AG04450 (cell line): ENCODE results near the gene PPM1H. TPM values are rescaled to one million over a fixed set of nuclear protein-coding genes. Genes with fewer than 3 reads are reported as not detected.

ENCODE experiments used
- CTCF ChIA-PET: fragments of 300-600, 350-600 bp; formaldehyde crosslinking; extraction: SDS; loops from one replicate; lab custom pipeline; 2022; ENCODE audit warnings: antibody characterized with exemption, inconsistent platforms; lab: Charles Lee
- POLR2A ChIA-PET: fragments of 350-600 bp; formaldehyde crosslinking; extraction: SDS; loops from one replicate; lab custom pipeline; 2021; ENCODE audit warnings: antibody characterized with exemption, inconsistent platforms; lab: Yijun Ruan, JAX
- DNase-seq: peaks from one replicate; pipeline ENCODE4 v3.0.0-alpha.2; 2011; ENCODE audit warnings: low read depth, low spot score
- H3K27ac ChIP-seq: one replicate; pipeline ENCODE4 v1.5.1; 2012; ENCODE audit warnings: low read depth, low read length, control low read depth
- H3K27me3 ChIP-seq: one replicate; pipeline ENCODE4 v1.6.0; 2012; ENCODE audit warnings: low read length; ENCODE audit not compliant: control insufficient read depth, insufficient read depth
- H3K4me3 ChIP-seq: 2 replicates; pipeline ENCODE4 v1.5.1; 2011; ENCODE audit warnings: mild to moderate bottlenecking, low read depth, low read length, control low read depth
- H3K9me3 ChIP-seq: 2 replicates; pipeline ENCODE4 v1.5.1; 2012; ENCODE audit warnings: low read length; ENCODE audit not compliant: control insufficient read depth, insufficient read depth
- polyA plus RNA-seq: library from polyadenylated mRNA; depleted of rRNA; stranded (reverse); fragments of >200 nt; gene quantifications from 2 replicates; pipeline ENCODE4 v1.2.3, GENCODE V29; 2011
- TF ChIP-seq, protein P1 (sequence below): IDR thresholded peaks from 2 replicates; pipeline ENCODE4 v1.5.1; 2011; ENCODE audit warnings: low read depth, low read length, control low read depth, inconsistent platforms

PPM1H gene
- polyA plus RNA-seq, 1 experiment = 0.12 TPM

- ChIA-PET POLR2A (no interaction called here), CTCF (no interaction called here)
- TF ChIP-seq, protein P1, sequence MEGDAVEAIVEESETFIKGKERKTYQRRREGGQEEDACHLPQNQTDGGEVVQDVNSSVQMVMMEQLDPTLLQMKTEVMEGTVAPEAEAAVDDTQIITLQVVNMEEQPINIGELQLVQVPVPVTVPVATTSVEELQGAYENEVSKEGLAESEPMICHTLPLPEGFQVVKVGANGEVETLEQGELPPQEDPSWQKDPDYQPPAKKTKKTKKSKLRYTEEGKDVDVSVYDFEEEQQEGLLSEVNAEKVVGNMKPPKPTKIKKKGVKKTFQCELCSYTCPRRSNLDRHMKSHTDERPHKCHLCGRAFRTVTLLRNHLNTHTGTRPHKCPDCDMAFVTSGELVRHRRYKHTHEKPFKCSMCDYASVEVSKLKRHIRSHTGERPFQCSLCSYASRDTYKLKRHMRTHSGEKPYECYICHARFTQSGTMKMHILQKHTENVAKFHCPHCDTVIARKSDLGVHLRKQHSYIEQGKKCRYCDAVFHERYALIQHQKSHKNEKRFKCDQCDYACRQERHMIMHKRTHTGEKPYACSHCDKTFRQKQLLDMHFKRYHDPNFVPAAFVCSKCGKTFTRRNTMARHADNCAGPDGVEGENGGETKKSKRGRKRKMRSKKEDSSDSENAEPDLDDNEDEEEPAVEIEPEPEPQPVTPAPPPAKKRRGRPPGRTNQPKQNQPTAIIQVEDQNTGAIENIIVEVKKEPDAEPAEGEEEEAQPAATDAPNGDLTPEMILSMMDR = no peak
- Histone ChIP-seq H3K27me3 (no peaks in the 10 kb centered on the region), H3K9me3 (no peaks in the 10 kb centered on the region), H3K4me3 (no peak overlapping the region), H3K27ac (no peak overlapping the region)
- DNase-seq = no peak
Observed at GRCh38 chr12:62712681-62713573, 222.0 kb downstream of the PPM1H start.

- Histone ChIP-seq H3K9me3 (no peaks in the 10 kb centered on the region), H3K27ac (no peak overlapping the region), H3K27me3 (no peaks in the 10 kb centered on the region), H3K4me3 (no peak overlapping the region)
- DNase-seq = no peak
- CTCF ChIA-PET = no interaction called here
- TF ChIP-seq, protein P1 = no peak
- POLR2A ChIA-PET = no interaction called here
Observed at GRCh38 chr12:62711631-62712241, 223.2 kb downstream of the PPM1H start.

- CTCF ChIA-PET = no interaction called here
- H3K4me3 ChIP-seq = no peak overlapping the region
Observed at GRCh38 chr12:62709311-62709710, 225.6 kb downstream of the PPM1H start.

GRCh38 chr12:62707939-62708338, 227.0 kb downstream of the PPM1H start:
- H3K4me3 ChIP-seq = no peak overlapping the region
- H3K27ac ChIP-seq = no peak overlapping the region
- H3K9me3 ChIP-seq = no peaks in the 10 kb centered on the region
- no peaks in the 10 kb centered on the region for H3K27me3 ChIP-seq
- TF ChIP-seq, protein P1 = no peak
- ChIA-PET POLR2A (no interaction called here), CTCF (no interaction called here)
- no peak for DNase-seq

More at GRCh38 chr12:62709311-62709710, 225.6 kb downstream of the PPM1H start:
- Histone ChIP-seq H3K27me3 (no peaks in the 10 kb centered on the region), H3K27ac (no peak overlapping the region), H3K9me3 (no peaks in the 10 kb centered on the region)
- TF ChIP-seq, protein P1 = no peak
- DNase-seq = no peak
- POLR2A ChIA-PET = no interaction called here

- no peaks in the 10 kb centered on the region for H3K9me3 ChIP-seq
- ChIA-PET POLR2A (no interaction called here), CTCF (no interaction called here)
- DNase-seq = no peak
- TF ChIP-seq, protein P1 = no peak
- no peak overlapping the region for H3K4me3 ChIP-seq
- H3K27ac ChIP-seq = no peak overlapping the region
- H3K27me3 ChIP-seq = no peaks in the 10 kb centered on the region
Observed at GRCh38 chr12:62705846-62706245, 229.1 kb downstream of the PPM1H start.
